Parathyroid adenoma (tissue), 2 donors: ENCODE results near the gene RDH13.
"Not testable (repeated sequence)": the region's sequence is repeated elsewhere in the genome, so short reads cannot be mapped to it uniquely, and the experiment has no call there.

Source experiments
- H2AFZ ChIP-seq: fragments of 300-600 bp; sonication (generic); one replicate; pipeline ENCODE4 v1.7.0; 2017; ENCODE audit warnings: antibody characterized with exemption, mild to moderate bottlenecking
- H3K27ac ChIP-seq: fragments of 300-600 bp; sonication (generic); one replicate; pipeline ENCODE4 v1.7.0; 2017
- H3K27me3 ChIP-seq: fragments of 300-600 bp; sonication (generic); one replicate; pipeline ENCODE4 v1.7.0; 2017; ENCODE audit warnings: low read length; ENCODE audit not compliant: control insufficient read depth, insufficient read depth
- H3K36me3 ChIP-seq: fragments of 300-600 bp; sonication (generic); one replicate; pipeline ENCODE4 v1.7.0; 2017; ENCODE audit warnings: low read length; ENCODE audit not compliant: control insufficient read depth, insufficient read depth
- H3K4me1 ChIP-seq: fragments of 300-600 bp; sonication (generic); one replicate; pipeline ENCODE4 v1.7.0; 2017; ENCODE audit warnings: control low read depth
- H3K4me2 ChIP-seq: fragments of 300-600 bp; sonication (generic); one replicate; pipeline ENCODE4 v1.7.0; 2017; ENCODE audit warnings: low read length
- H3K4me3 ChIP-seq: fragments of 300-600 bp; sonication (generic); one replicate; pipeline ENCODE4 v1.7.0; 2017; ENCODE audit warnings: low read depth, low read length
- H3K79me2 ChIP-seq: fragments of 300-600 bp; sonication (generic); one replicate; pipeline ENCODE4 v1.7.0; 2017; ENCODE audit warnings: control low read depth
- H3K9ac ChIP-seq: fragments of 300-600 bp; sonication (generic); one replicate; pipeline ENCODE4 v1.7.0; 2017; ENCODE audit warnings: mild to moderate bottlenecking
- H3K9me3 ChIP-seq: fragments of 300-600 bp; sonication (generic); one replicate; pipeline ENCODE4 v1.7.0; 2017; ENCODE audit warnings: low read length; ENCODE audit not compliant: control insufficient read depth
- CTCF ChIP-seq: fragments of 300-600 bp; sonication (generic); IDR thresholded peaks from one replicate; pipeline ENCODE4 v1.7.0; 2017; ENCODE audit warnings: antibody characterized with exemption, mild to moderate bottlenecking
- donor health status: primary hyperparathyroidism.

RDH13 gene

GRCh38 chr19:55034751-55035150 lies 28.2 kb downstream of the RDH13 start:
- H3K36me3 ChIP-seq, result no peaks in the 10 kb centered on the region
- H3K4me2 ChIP-seq, result no peak overlapping the region
- TF ChIP-seq CTCF, result no peak
- no peak overlapping the region for H3K4me3 ChIP-seq
- H3K27ac ChIP-seq, result no peak overlapping the region
- no peaks in the 10 kb centered on the region for H3K27me3 ChIP-seq
- H2AFZ ChIP-seq, result no peak overlapping the region
- no peaks in the 10 kb centered on the region for H3K9me3 ChIP-seq
- H3K79me2 ChIP-seq, result no peaks in the 10 kb centered on the region
- no peak overlapping the region for H3K9ac ChIP-seq
- no peaks in the 10 kb centered on the region for H3K4me1 ChIP-seq

- not testable (repeated sequence) for H3K4me2 ChIP-seq, H3K36me3 ChIP-seq, H3K9ac ChIP-seq
These were observed 29.8 kb downstream of the RDH13 start for GRCh38 chr19:55032976-55033643.

GRCh38 chr19:55032170-55032800 lies 30.7 kb downstream of the RDH13 start:
- Histone ChIP-seq H3K27ac (no peak overlapping the region), H3K9me3 (no peaks in the 10 kb centered on the region), H3K27me3 (no peaks in the 10 kb centered on the region), H3K4me3 (no peak overlapping the region), H2AFZ (no peak overlapping the region), H3K4me2 (no peak overlapping the region), H3K9ac (no peak overlapping the region), H3K79me2 (no peaks in the 10 kb centered on the region), H3K4me1 (no peaks in the 10 kb centered on the region), H3K36me3 (no peaks in the 10 kb centered on the region)
- TF ChIP-seq CTCF, result no peak

More at GRCh38 chr19:55032976-55033643, 29.8 kb downstream of the RDH13 start:
- not testable (repeated sequence) for H3K27me3 ChIP-seq, H3K27ac ChIP-seq, H2AFZ ChIP-seq, H3K4me1 ChIP-seq, H3K79me2 ChIP-seq, H3K4me3 ChIP-seq, H3K9me3 ChIP-seq

GRCh38 chr19:55031178-55031577 lies 31.8 kb downstream of the RDH13 start:
- no peak for TF ChIP-seq CTCF
- no peak overlapping the region for H2AFZ ChIP-seq
- no peak overlapping the region for H3K27ac ChIP-seq
- no peaks in the 10 kb centered on the region for H3K79me2 ChIP-seq
- H3K4me2 ChIP-seq, result no peak overlapping the region
- H3K27me3 ChIP-seq, result no peaks in the 10 kb centered on the region
- H3K4me1 ChIP-seq, result no peaks in the 10 kb centered on the region
- no peaks in the 10 kb centered on the region for H3K9me3 ChIP-seq
- no peaks in the 10 kb centered on the region for H3K36me3 ChIP-seq
- H3K9ac ChIP-seq, result no peak overlapping the region
- no peak overlapping the region for H3K4me3 ChIP-seq

GRCh38 chr19:55028757-55029156 lies 34.2 kb downstream of the RDH13 start:
- H3K4me3 ChIP-seq, result no peak overlapping the region
- H3K9me3 ChIP-seq, result no peaks in the 10 kb centered on the region
- no peak overlapping the region for H3K9ac ChIP-seq
- no peak overlapping the region for H2AFZ ChIP-seq
- no peak overlapping the region for H3K4me2 ChIP-seq
- H3K27ac ChIP-seq, result no peak overlapping the region
- H3K4me1 ChIP-seq, result no peaks in the 10 kb centered on the region
- no peaks in the 10 kb centered on the region for H3K36me3 ChIP-seq
- TF ChIP-seq CTCF, result no peak
- H3K79me2 ChIP-seq, result no peaks in the 10 kb centered on the region
- H3K27me3 ChIP-seq, result no peaks in the 10 kb centered on the region
